Endodermal cell (in vitro differentiated cells): ENCODE data around the gene SMG6. TPM values are rescaled to one million over a fixed set of nuclear protein-coding genes. Genes with fewer than 3 reads are reported as not detected.

Experiments
- DNase-seq: peaks from one replicate; pipeline ENCODE4 v3.0.0-alpha.2; 2017
- H3K27ac ChIP-seq: 2 replicates; pipeline ENCODE4 v1.5.1; 2013; ENCODE audit warnings: mild to moderate bottlenecking, low read depth, low read length, moderate library complexity
- H3K27me3 ChIP-seq: 2 replicates; pipeline ENCODE4 v1.6.1; 2013; ENCODE audit warnings: mild to moderate bottlenecking, low read length, moderate library complexity; ENCODE audit not compliant: insufficient read depth, control insufficient read depth, poor library complexity, severe bottlenecking
- H3K36me3 ChIP-seq: 2 replicates; pipeline ENCODE4 v1.7.0; 2013; ENCODE audit warnings: mild to moderate bottlenecking, low read length, moderate library complexity; ENCODE audit not compliant: control insufficient read depth, insufficient read depth
- H3K4me1 ChIP-seq: one replicate; pipeline ENCODE4 v1.7.0; 2013; ENCODE audit warnings: low read length; ENCODE audit not compliant: control insufficient read depth, insufficient read depth
- H3K4me3 ChIP-seq: 2 replicates; pipeline ENCODE4 v1.5.1; 2013; ENCODE audit warnings: mild to moderate bottlenecking, low read length, moderate library complexity
- H3K9ac ChIP-seq: 2 replicates; pipeline ENCODE4 v1.6.1; 2013; ENCODE audit warnings: mild to moderate bottlenecking, low read length, moderate library complexity; ENCODE audit not compliant: poor library complexity, severe bottlenecking; ENCODE audit errors: extremely low read depth
- H3K9me3 ChIP-seq: 2 replicates; pipeline ENCODE4 v1.6.1; 2013; ENCODE audit warnings: mild to moderate bottlenecking, low read length, moderate library complexity; ENCODE audit not compliant: control insufficient read depth
- H3K27ac Mint-ChIP-seq: 2 replicates; pipeline ENCODE4 v1.8.0; 2020; ENCODE audit warnings: mixed read lengths
- H3K27me3 Mint-ChIP-seq: 2 replicates; pipeline ENCODE4 v1.8.0; 2021; ENCODE audit warnings: mild to moderate bottlenecking, mixed read lengths; ENCODE audit not compliant: insufficient read depth
- H3K36me3 Mint-ChIP-seq: 2 replicates; pipeline ENCODE4 v1.8.0; 2020; ENCODE audit warnings: low read depth, mixed read lengths
- H3K4me1 Mint-ChIP-seq: 2 replicates; pipeline ENCODE4 v1.8.0; 2020; ENCODE audit warnings: mixed read lengths
- H3K4me3 Mint-ChIP-seq: 2 replicates; pipeline ENCODE4 v1.8.0; 2020; ENCODE audit warnings: mild to moderate bottlenecking, moderate library complexity, mixed read lengths
- H3K9me3 Mint-ChIP-seq: 2 replicates; pipeline ENCODE4 v1.8.0; 2020; ENCODE audit warnings: mild to moderate bottlenecking, mixed read lengths
- CTCF ChIP-seq: fragments of 200-600 bp; sonication (generic); conservative IDR thresholded peaks from 2 replicates; pipeline ENCODE4 v1.5.0; 2021; ENCODE audit warnings: antibody characterized with exemption, mild to moderate bottlenecking
- WGBS, 2 experiments: methylation state at CpG; one replicate each; pipeline versions ENCODE4 v1.1.5 to v1.1.7; 2013; ENCODE audit warnings: missing lambda C conversion rate in 2 of 2, mixed read lengths in 1 of 2; ENCODE audit not compliant: insufficient coverage in 1 of 2, insufficient read length in 1 of 2; 5-methylcytosine and 5-hydroxymethylcytosine counted together
- total RNA-seq, 2 donors: library from RNA; stranded (reverse); fragmentation: NEBNext Ultra II Directional in 1 of 2; extraction: Animal tissue kit (Norgen Biotek cat#: 25700) in 1 of 2; gene quantifications; 2 replicates in 1 of 2; 3 replicates in 1 of 2; pipeline ENCODE4 v1.2.1, GENCODE V29; 2021

Gene SMG6
- total RNA-seq, 2 donors from 2014 or later = 44.3 to 56.7 TPM

- no peaks in the 10 kb centered on the region for H3K27me3 Mint-ChIP-seq
- no peak overlapping the region for H3K27ac Mint-ChIP-seq
Measured at GRCh38 chr17:2299756-2300155, 3.8 kb downstream of the SMG6 start.

GRCh38 chr17:2299136-2299535 lies 4.4 kb downstream of the SMG6 start:
- Mint-ChIP-seq H3K4me1 (peaks cover 45% of the 10 kb centered on the region), H3K27ac (no peak overlapping the region), H3K27me3 (no peaks in the 10 kb centered on the region), H3K36me3 (peaks cover 66% of the 10 kb centered on the region), H3K9me3 (no peaks in the 10 kb centered on the region), H3K4me3 (no peak overlapping the region)
- H3K27ac ChIP-seq = no peak overlapping the region
- H3K36me3 ChIP-seq = peaks cover 75% of the 10 kb centered on the region
- H3K4me3 ChIP-seq = peak overlapping the region; percentile 56
- no peaks in the 10 kb centered on the region for H3K27me3 ChIP-seq
- WGBS, 2 experiments = 95 to 98% methylated on average over 11 to 12 of the region's 12 CpGs
- peaks cover 13% of the 10 kb centered on the region for H3K4me1 ChIP-seq
- no peak for DNase-seq
- no peak for TF ChIP-seq CTCF
- H3K9me3 ChIP-seq = no peaks in the 10 kb centered on the region
- H3K9ac ChIP-seq = no peak overlapping the region

More at GRCh38 chr17:2299756-2300155, 3.8 kb downstream of the SMG6 start:
- H3K27ac ChIP-seq = no peak overlapping the region
- no peak for TF ChIP-seq CTCF
- no peak overlapping the region for H3K4me3 ChIP-seq
- no peak overlapping the region for H3K4me3 Mint-ChIP-seq
- H3K9ac ChIP-seq = no peak overlapping the region
- H3K9me3 ChIP-seq = no peaks in the 10 kb centered on the region
- H3K36me3 Mint-ChIP-seq = peaks cover 60% of the 10 kb centered on the region
- DNase-seq = no peak
- WGBS, 2 experiments = 94 to 96% methylated on average over 19 to 22 of the region's 22 CpGs
- peaks cover 40% of the 10 kb centered on the region for H3K4me1 Mint-ChIP-seq
- no peaks in the 10 kb centered on the region for H3K27me3 ChIP-seq
- H3K36me3 ChIP-seq = peaks cover 69% of the 10 kb centered on the region
- H3K4me1 ChIP-seq = peaks cover 13% of the 10 kb centered on the region
- H3K9me3 Mint-ChIP-seq = no peaks in the 10 kb centered on the region

GRCh38 chr17:2297023-2297422 lies 6.6 kb downstream of the SMG6 start:
- H3K4me3 Mint-ChIP-seq = no peak overlapping the region
- H3K4me3 ChIP-seq = peak overlapping the region; percentile 59
- peaks cover 13% of the 10 kb centered on the region for H3K4me1 ChIP-seq
- 97 to 100% methylated on average over 3 to 5 of the region's 5 CpGs for WGBS, 2 experiments
- no peaks in the 10 kb centered on the region for H3K27me3 Mint-ChIP-seq
- H3K36me3 ChIP-seq = peaks cover 92% of the 10 kb centered on the region
- no peaks in the 10 kb centered on the region for H3K9me3 ChIP-seq
- no peak overlapping the region for H3K27ac Mint-ChIP-seq
- H3K4me1 Mint-ChIP-seq = peaks cover 50% of the 10 kb centered on the region
- H3K9ac ChIP-seq = no peak overlapping the region
- no peak for DNase-seq
- H3K27me3 ChIP-seq = no peaks in the 10 kb centered on the region
- no peak overlapping the region for H3K27ac ChIP-seq
- H3K9me3 Mint-ChIP-seq = no peaks in the 10 kb centered on the region
- TF ChIP-seq CTCF = no peak
- H3K36me3 Mint-ChIP-seq = peaks cover 84% of the 10 kb centered on the region
